H1 (cell line): ENCODE measurements around the gene RFX1. TPM values are rescaled to one million over a fixed set of nuclear protein-coding genes. Genes with fewer than 3 reads are reported as not detected.

Experiments used
- CTCF ChIA-PET: fragments of 300-600 bp; sonication (Branson Sonifier 250); formaldehyde crosslinking; loops from one replicate; lab custom pipeline; 2021; ENCODE audit not compliant: partially characterized antibody; lab: Charles Lee
- POLR2A ChIA-PET: fragments of 300-600 bp; sonication (Branson Sonifier 250); formaldehyde crosslinking; loops from one replicate; lab custom pipeline; 2021; ENCODE audit warnings: inconsistent platforms; ENCODE audit not compliant: partially characterized antibody; lab: Charles Lee
- DNase-seq, 2 experiments: peaks; one replicate each; pipeline versions ENCODE4 v3.0.0 to v3.0.0-alpha.2; 2010 to 2022; ENCODE audit warnings: low spot score in 2 of 2, low read depth in 1 of 2, mixed read lengths in 1 of 2
- FAIRE-seq: peaks from 2 replicates; lab custom pipeline; 2011; peaks lifted over from hg19 to GRCh38; lab: Jason Lieb, UNC
- H2AFZ ChIP-seq: 2 replicates; pipeline ENCODE4 v1.8.1; 2012; ENCODE audit warnings: low read length, inconsistent platforms
- H2AK5ac ChIP-seq: 2 replicates; pipeline ENCODE4 v1.6.1; 2013; ENCODE audit warnings: low read depth, low read length
- H2BK120ac ChIP-seq: replicated peaks from 2 replicates; pipeline ENCODE3; 2013; ENCODE audit warnings: low read depth, low read length, inconsistent platforms
- H2BK12ac ChIP-seq: 2 replicates; pipeline ENCODE4 v1.6.1; 2013; ENCODE audit warnings: low read depth, low read length
- H2BK15ac ChIP-seq: 2 replicates; pipeline ENCODE4 v1.6.1; 2013; ENCODE audit warnings: low read length
- H2BK20ac ChIP-seq: 2 replicates; pipeline ENCODE4 v1.6.1; 2013; ENCODE audit warnings: low read length
- H2BK5ac ChIP-seq: 2 replicates; pipeline ENCODE4 v1.6.1; 2013; ENCODE audit warnings: low read depth, low read length
- H3K14ac ChIP-seq: 2 replicates; pipeline ENCODE4 v1.6.1; 2013; ENCODE audit warnings: inconsistent platforms; ENCODE audit not compliant: insufficient read length
- H3K18ac ChIP-seq: 2 replicates; pipeline ENCODE4 v1.6.1; 2013; ENCODE audit warnings: low read length; ENCODE audit errors: extremely low read depth
- H3K23ac ChIP-seq: 2 replicates; pipeline ENCODE4 v1.6.1; 2013; ENCODE audit warnings: inconsistent platforms; ENCODE audit not compliant: insufficient read length
- H3K23me2 ChIP-seq: 2 replicates; pipeline ENCODE4 v1.6.1; 2013; ENCODE audit warnings: low read depth, low read length
- H3K27ac ChIP-seq: 2 replicates; pipeline ENCODE4 v1.6.1; 2011; ENCODE audit warnings: low read depth, low read length, inconsistent platforms
- H3K27me3 ChIP-seq, 4 experiments: replicated peaks in 1 of 4; 1 replicate in 1 of 4; 2 replicates in 3 of 4; pipeline versions ENCODE4 v1.6.1 to v1.8.1; 2011 to 2013; ENCODE audit warnings: low read length in 3 of 4, mild to moderate bottlenecking in 3 of 4, inconsistent platforms in 2 of 4, mixed read lengths in 2 of 4, moderate library complexity in 1 of 4; ENCODE audit not compliant: control insufficient read depth in 3 of 4, insufficient read depth in 3 of 4; ENCODE audit errors: extremely low read depth in 1 of 4
- H3K36me3 ChIP-seq, 4 experiments: 2 replicates each; pipeline versions ENCODE4 v1.6.1 to v1.8.1; 2011 to 2013; ENCODE audit warnings: mild to moderate bottlenecking in 4 of 4, low read length in 3 of 4, moderate library complexity in 2 of 4, control low read depth in 1 of 4, inconsistent platforms in 1 of 4; ENCODE audit not compliant: insufficient read depth in 4 of 4, control insufficient read depth in 2 of 4
- H3K4ac ChIP-seq: replicated peaks from 2 replicates; pipeline ENCODE3; 2013; ENCODE audit warnings: low read length, low read depth, mixed read lengths, inconsistent platforms; ENCODE audit not compliant: insufficient read length
- H3K4me1 ChIP-seq, 4 experiments: replicated peaks in 1 of 4; 1 replicate in 1 of 4; 2 replicates in 3 of 4; pipeline versions ENCODE4 v1.6.1 to v1.8.1; 2011 to 2013; ENCODE audit warnings: low read length in 3 of 4, inconsistent platforms in 2 of 4, mixed read lengths in 1 of 4; ENCODE audit not compliant: insufficient read depth in 4 of 4, control insufficient read depth in 3 of 4
- H3K4me2 ChIP-seq, 2 experiments: 2 replicates each; pipeline versions ENCODE4 v1.6.1 to v1.8.1; 2011 to 2013; ENCODE audit warnings: low read depth in 2 of 2, low read length in 2 of 2, control low read depth in 1 of 2, inconsistent platforms in 1 of 2, mild to moderate bottlenecking in 1 of 2; ENCODE audit not compliant: insufficient read depth in 1 of 2
- H3K4me3 ChIP-seq, 4 experiments: fragments of 200-600, 300-600 bp in 1 of 4; sonication (generic), shearing (Covaris generic), sonication (Bioruptor Twin) in 1 of 4; 2 replicates each; pipeline versions ENCODE4 v1.5.1 to v1.8.1; 2011 to 2016; ENCODE audit warnings: low read length in 4 of 4, low read depth in 3 of 4, control low read depth in 2 of 4, inconsistent platforms in 2 of 4, mild to moderate bottlenecking in 2 of 4, mixed read lengths in 1 of 4, moderate library complexity in 1 of 4; ENCODE audit not compliant: insufficient read depth in 2 of 4; ENCODE audit errors: extremely low read depth in 1 of 4
- H3K56ac ChIP-seq: replicated peaks from 2 replicates; pipeline ENCODE3; 2013; ENCODE audit warnings: low read depth, mild to moderate bottlenecking, mixed read lengths, low read length, inconsistent platforms; ENCODE audit not compliant: insufficient read length
- H3K79me1 ChIP-seq: 2 replicates; pipeline ENCODE4 v1.6.1; 2013; ENCODE audit warnings: low read depth, low read length, control low read depth
- H3K79me2 ChIP-seq, 2 experiments: 2 replicates each; pipeline versions ENCODE4 v1.6.1 to v1.8.1; 2012 to 2013; ENCODE audit warnings: low read length in 2 of 2, mild to moderate bottlenecking in 2 of 2, inconsistent platforms in 1 of 2; ENCODE audit not compliant: insufficient read depth in 2 of 2, control insufficient read depth in 1 of 2
- H3K9ac ChIP-seq, 4 experiments: replicated peaks in 1 of 4; 1 replicate in 1 of 4; 2 replicates in 3 of 4; pipeline versions ENCODE4 v1.6.1 to v1.8.1; 2011 to 2013; ENCODE audit warnings: low read depth in 3 of 4, low read length in 3 of 4, control low read depth in 2 of 4, mild to moderate bottlenecking in 2 of 4, moderate library complexity in 2 of 4, inconsistent platforms in 1 of 4; ENCODE audit errors: extremely low read depth in 1 of 4
- H3K9me3 ChIP-seq, 2 experiments: 2 replicates each; pipeline versions ENCODE4 v1.6.1 to v1.8.1; 2012 to 2013; ENCODE audit warnings: mild to moderate bottlenecking in 2 of 2, moderate library complexity in 2 of 2, control low read depth in 1 of 2, inconsistent platforms in 1 of 2, low read depth in 1 of 2, low read length in 1 of 2, mixed read lengths in 1 of 2; ENCODE audit not compliant: insufficient read depth in 2 of 2
- H4K20me1 ChIP-seq, 2 experiments: replicated peaks in 1 of 2; 2 replicates each; pipeline versions ENCODE3 to v1.8.1; 2011 to 2013; ENCODE audit warnings: inconsistent platforms in 2 of 2, low read length in 2 of 2, mild to moderate bottlenecking in 1 of 2; ENCODE audit not compliant: insufficient read depth in 2 of 2, control insufficient read depth in 1 of 2
- H4K5ac ChIP-seq: 2 replicates; pipeline ENCODE4 v1.6.1; 2013; ENCODE audit warnings: low read length, low read depth, mixed read lengths, inconsistent platforms; ENCODE audit not compliant: insufficient read length
- H4K8ac ChIP-seq: 2 replicates; pipeline ENCODE4 v1.8.0; 2013; ENCODE audit warnings: mild to moderate bottlenecking, moderate library complexity, low read length, inconsistent platforms; ENCODE audit not compliant: insufficient read depth; ENCODE audit errors: extremely low read depth
- H4K91ac ChIP-seq: replicated peaks from 2 replicates; pipeline ENCODE3; 2013; ENCODE audit warnings: low read length, mixed read lengths, inconsistent platforms; ENCODE audit not compliant: insufficient read length
- EP300 ChIP-seq, 2 experiments: IDR thresholded peaks; 1 replicate in 1 of 2; 2 replicates in 1 of 2; pipeline ENCODE4 v1.6.1; 2011 to 2012; ENCODE audit warnings: low read depth in 2 of 2, low read length in 2 of 2, mild to moderate bottlenecking in 2 of 2, borderline replicate concordance in 1 of 2, inconsistent platforms in 1 of 2, moderate library complexity in 1 of 2
- JUN ChIP-seq: IDR thresholded peaks from 2 replicates; pipeline ENCODE4 v1.6.1; 2011; ENCODE audit warnings: low read depth, mild to moderate bottlenecking, improper control_type of control experiment, low read length
- JUND ChIP-seq: IDR thresholded peaks from 2 replicates; pipeline ENCODE4 v1.6.1; 2011; ENCODE audit warnings: mild to moderate bottlenecking, improper control_type of control experiment, low read length
- POLR2AphosphoS5 ChIP-seq: IDR thresholded peaks from 2 replicates; pipeline ENCODE4 v1.6.1; 2011; ENCODE audit warnings: low read depth, low read length
- WGBS, 2 experiments: shearing (Covaris generic) in 1 of 2; methylation state at CpG; one replicate each; pipeline versions ENCODE4 v1.1.6 to v1.1.7; 2013 to 2015; ENCODE audit warnings: low lambda C conversion rate in 2 of 2, mixed read lengths in 2 of 2, inconsistent platforms in 1 of 2, low coverage in 1 of 2, missing lambda C conversion rate in 1 of 2; ENCODE audit not compliant: insufficient replicate concordance in 2 of 2, insufficient coverage in 1 of 2, insufficient read length in 1 of 2; ENCODE audit errors: extremely low coverage in 1 of 2, missing lambda C conversion rate in 1 of 2; 5-methylcytosine and 5-hydroxymethylcytosine counted together
- polyA plus RNA-seq, 7 experiments: library from polyadenylated mRNA; depleted of rRNA in 3 of 7; stranded (reverse) in 5 of 7; unstranded in 2 of 7; fragments of >200 nt in 5 of 7; fragments of 200-250 nt in 2 of 7; gene quantifications; 1 replicate in 5 of 7; 2 replicates in 1 of 7; 4 replicates in 1 of 7; pipeline versions ENCODE4 v1.2.1 to v1.2.3, GENCODE V29; 2011 to 2013; ENCODE audit warnings: missing spikeins in 2 of 7, mixed read lengths in 2 of 7
- total RNA-seq: library from RNA; stranded (reverse); fragmentation: NEBNext Ultra II Directional; extraction: Animal tissue kit (Norgen Biotek cat#: 25700); gene quantifications from 2 replicates; pipeline ENCODE4 v1.2.1, GENCODE V29; 2021

The RFX1 gene
- total and polyA plus RNA-seq, 2 of the 8 experiments (the other 6 are each of a cell fraction or from before 2014, with no cell fraction given) = 4.9 to 17.0 TPM

- Histone ChIP-seq H3K23ac (no peak overlapping the region), H3K27me3 (no peaks in the 10 kb centered on the region), H3K56ac (no peak overlapping the region), H3K9ac (no peak overlapping the region), H3K4me3 (no peak overlapping the region), H3K4me2 (no peak overlapping the region), H3K18ac (no peak overlapping the region), H3K27ac (no peak overlapping the region), H2BK12ac (no peak overlapping the region), H3K4me1 (peaks cover 0 to 11% (median under 1%) of the 10 kb centered on the region in 4 experiments; a peak in 4 of 7 replicates), H2BK5ac (no peak overlapping the region), H4K5ac (no peak overlapping the region), H4K91ac (no peak overlapping the region), H2AK5ac (no peak overlapping the region), H3K14ac (no peak overlapping the region), H4K20me1 (peaks cover 0 to under 1% of the 10 kb centered on the region in 2 experiments), H2BK15ac (no peak overlapping the region), H3K79me2 (no peaks in the 10 kb centered on the region), H2BK120ac (no peak overlapping the region), H3K23me2 (no peaks in the 10 kb centered on the region), H3K9me3 (no peaks in the 10 kb centered on the region), H3K36me3 (peaks cover 2 to 23% (median 14%) of the 10 kb centered on the region in 4 experiments; a peak in 7 of 8 replicates), H3K4ac (no peak overlapping the region), H2BK20ac (no peak overlapping the region), H4K8ac (no peak overlapping the region), H3K79me1 (no peaks in the 10 kb centered on the region), H2AFZ (no peak overlapping the region)
- CTCF ChIA-PET = interaction anchor here (0.6 kb wide), 2 partner anchors 48 to 131 kb away, joined by 3 to 4 read pairs; no protein-coding TSS in a partner anchor
- WGBS, 2 experiments = 96% methylated on average over 12 of the region's 12 CpGs; no CpG with 5 or more reads in 1 of the 2 experiments
- TF ChIP-seq JUND (no peak), POLR2AphosphoS5 (no peak), EP300 (IDR thresholded peaks at IDR 0.05; ENCODE audit: borderline replicate concordance in 1 of 2, low read depth in 2 of 2, low read length in 2 of 2) (no peak), JUN (no peak)
- FAIRE-seq = no peak
- POLR2A ChIA-PET = interaction anchor here (1.0 to 5.4 kb wide), 4 partner anchors 10 to 33 kb away, joined by 3 to 39 read pairs (median 4); partner anchors contain the start of gene DCAF15
- no peak for DNase-seq
Measured at GRCh38 chr19:13929340-13929739, 76.8 kb downstream of the RFX1 start.
